ENCODE results near the gene FKRP. TPM values are rescaled to one million over a fixed set of nuclear protein-coding genes. Genes with fewer than 3 reads are reported as not detected.
"Not testable (repeated sequence)": the region's sequence is repeated elsewhere in the genome, so short reads cannot be mapped to it uniquely, and the experiment has no call there.

The FKRP gene
- total RNA-seq (2014; rRNA removed; shearing (Covaris generic)): 10.3 and 11.3 TPM in 2 replicates
- polyA plus RNA-seq (2015; cell fraction: cytosol; rRNA removed): 25.0 and 25.4 TPM in 2 replicates
- polyA plus RNA-seq (2015; cell fraction: nucleus; rRNA removed): 63.1 and 65.4 TPM in 2 replicates

GRCh38 chr19:46745521-46746280 is at the start of gene FKRP:
TSS of gene FKRP (plus strand) at chr19:46746057. CDS start at chr19:46755451, 9,394 bp downstream.
- in situ Hi-C loops (cut with HindIII; ENCODE audit: low pct_unique_long_range_greater_than_20kb, low sequenced_read_pairs): no loop called here
- no peak for DNase-seq (ENCODE audit: low read depth, low spot score)

GRCh38 chr19:46696866-46697203 is 49.0 kb upstream of the FKRP start:
- DNase-seq (ENCODE audit: low read depth, low spot score): no peak
- in situ Hi-C loops (cut with HindIII; ENCODE audit: low pct_unique_long_range_greater_than_20kb, low sequenced_read_pairs): no loop called here

GRCh38 chr19:46697204-46697960 is 48.5 kb upstream of the FKRP start:
- peak; percentile 84 for DNase-seq (ENCODE audit: low read depth, low spot score)
- in situ Hi-C loops (cut with HindIII; ENCODE audit: low pct_unique_long_range_greater_than_20kb, low sequenced_read_pairs): no loop called here

GRCh38 chr19:46698395-46699321 is 47.2 kb upstream of the FKRP start:
- in situ Hi-C loops (cut with HindIII; ENCODE audit: low pct_unique_long_range_greater_than_20kb, low sequenced_read_pairs): no loop called here
- DNase-seq (ENCODE audit: low read depth, low spot score): no peak

- in situ Hi-C loops (cut with HindIII; ENCODE audit: low pct_unique_long_range_greater_than_20kb, low sequenced_read_pairs): no loop called here
- no peak for DNase-seq (ENCODE audit: low read depth, low spot score)
These were observed 45.2 kb upstream of the FKRP start for GRCh38 chr19:46700704-46701103.

- in situ Hi-C loops (cut with HindIII; ENCODE audit: low pct_unique_long_range_greater_than_20kb, low sequenced_read_pairs): no loop called here
- peak; percentile 68 for DNase-seq (ENCODE audit: low read depth, low spot score)
These were observed 41.3 kb upstream of the FKRP start for GRCh38 chr19:46704379-46705076.

GRCh38 chr19:46710687-46711086 is 35.2 kb upstream of the FKRP start:
- DNase-seq (ENCODE audit: low read depth, low spot score): no peak
- in situ Hi-C loops (cut with HindIII; ENCODE audit: low pct_unique_long_range_greater_than_20kb, low sequenced_read_pairs): no loop called here

- DNase-seq (ENCODE audit: low read depth, low spot score); in situ Hi-C loops (cut with HindIII; ENCODE audit: low pct_unique_long_range_greater_than_20kb, low sequenced_read_pairs): not testable (repeated sequence)
These were observed 33.0 kb upstream of the FKRP start for GRCh38 chr19:46712768-46713338.

GRCh38 chr19:46713781-46714443 is 31.9 kb upstream of the FKRP start:
- peak; percentile 22 for DNase-seq (ENCODE audit: low read depth, low spot score)
- in situ Hi-C loops (cut with HindIII; ENCODE audit: low pct_unique_long_range_greater_than_20kb, low sequenced_read_pairs): no loop called here

GRCh38 chr19:46714444-46715106 is 31.3 kb upstream of the FKRP start:
- DNase-seq (ENCODE audit: low read depth, low spot score): no peak
- in situ Hi-C loops (cut with HindIII; ENCODE audit: low pct_unique_long_range_greater_than_20kb, low sequenced_read_pairs): no loop called here

GRCh38 chr19:46715620-46715974 is 30.3 kb upstream of the FKRP start:
- DNase-seq (ENCODE audit: low read depth, low spot score): no peak
- in situ Hi-C loops (cut with HindIII; ENCODE audit: low pct_unique_long_range_greater_than_20kb, low sequenced_read_pairs): no loop called here

GRCh38 chr19:46715975-46716671 is 29.7 kb upstream of the FKRP start:
- in situ Hi-C loops (cut with HindIII; ENCODE audit: low pct_unique_long_range_greater_than_20kb, low sequenced_read_pairs): no loop called here
- no peak for DNase-seq (ENCODE audit: low read depth, low spot score)

GRCh38 chr19:46716672-46717033 is 29.2 kb upstream of the FKRP start:
- DNase-seq (ENCODE audit: low read depth, low spot score): no peak
- in situ Hi-C loops (cut with HindIII; ENCODE audit: low pct_unique_long_range_greater_than_20kb, low sequenced_read_pairs): no loop called here

- in situ Hi-C loops (cut with HindIII; ENCODE audit: low pct_unique_long_range_greater_than_20kb, low sequenced_read_pairs): no loop called here
- DNase-seq (ENCODE audit: low read depth, low spot score): peak; percentile 73
These were observed 28.7 kb upstream of the FKRP start, which contains the start of gene PRKD2 for GRCh38 chr19:46717034-46717715. TSS of gene PRKD2 (minus strand) at chr19:46717114. CDS start at chr19:46716370, 744 bp downstream.

GRCh38 chr19:46717716-46718143 is 28.1 kb upstream of the FKRP start:
- in situ Hi-C loops (cut with HindIII; ENCODE audit: low pct_unique_long_range_greater_than_20kb, low sequenced_read_pairs): no loop called here
- no peak for DNase-seq (ENCODE audit: low read depth, low spot score)

All from SK-MEL-5 (cell line).